Suprapubic skin (tissue), 3 donors: ENCODE measurements around the gene ASTN2.

Source experiments
- CTCF ChIP-seq, 2 donors: fragments of 200-600 bp in 1 of 2; fragments of 450-650 bp in 1 of 2; sonication (generic) in 1 of 2; IDR thresholded peaks; one replicate each; pipeline ENCODE4 v1.5.1; 2016 to 2019; ENCODE audit warnings: antibody characterized with exemption in 2 of 2, mild to moderate bottlenecking in 1 of 2, moderate library complexity in 1 of 2
- POLR2A ChIP-seq, 2 donors: fragments of 450-650 bp; IDR thresholded peaks; one replicate each; pipeline ENCODE4 v1.6.1; 2017; ENCODE audit warnings: antibody characterized with exemption in 2 of 2, mild to moderate bottlenecking in 2 of 2, moderate library complexity in 2 of 2

GRCh38 chr9:116464423-116464822, 950.4 kb downstream of the ASTN2 start:
- TF ChIP-seq CTCF (IDR thresholded peaks at IDR 0.05) (no peak), POLR2A (IDR thresholded peaks at IDR 0.05) (no peak)
